Measurements from ENCODE around the gene USF2.

The USF2 gene

DNA sequence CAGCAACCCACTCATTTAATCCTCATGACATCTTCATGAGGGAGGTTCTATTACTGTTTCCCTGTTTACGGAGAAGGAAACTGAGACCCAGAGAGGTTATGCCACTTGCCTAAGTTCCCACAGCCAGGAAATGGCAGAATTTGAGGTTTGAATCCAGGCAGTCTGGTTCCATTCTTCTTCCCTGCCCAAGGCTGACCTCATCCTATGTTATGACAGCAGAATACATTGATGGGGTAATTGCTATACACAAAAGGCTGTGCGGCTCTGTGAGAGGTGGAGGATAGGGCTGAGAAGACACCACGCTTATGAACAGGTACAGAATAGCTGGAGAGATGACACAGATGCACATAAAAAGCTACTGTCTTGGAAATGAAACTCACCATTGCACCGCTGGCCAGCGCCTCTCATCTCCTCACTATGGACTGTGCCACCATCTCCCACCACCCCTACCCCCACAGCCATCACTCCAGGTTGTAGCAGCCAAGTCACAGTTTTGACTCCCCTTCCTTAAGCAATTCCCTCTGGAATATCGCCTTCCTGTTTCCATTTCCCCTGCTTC is 34.7 kb downstream of the USF2 start:
- DNase-seq = no peak

DNA sequence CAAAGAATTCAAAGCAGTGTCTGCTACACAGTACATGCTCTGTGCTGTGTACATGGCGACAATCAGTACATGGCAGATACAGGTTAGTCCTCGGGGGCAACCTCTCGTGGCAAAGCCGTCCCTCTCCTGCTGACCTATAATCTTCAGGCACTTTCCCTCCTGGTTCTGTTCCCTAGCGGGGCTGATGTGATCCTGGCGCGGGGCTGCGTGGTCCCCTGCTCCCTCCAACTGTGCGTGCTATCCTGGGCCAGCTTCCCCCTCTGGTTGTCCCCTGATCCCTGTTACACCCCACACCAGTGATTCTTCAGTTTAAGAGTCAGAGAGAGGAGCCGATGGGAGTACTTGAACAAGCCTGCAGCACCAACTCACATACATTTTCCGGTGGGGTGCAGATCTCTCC is 35.3 kb downstream of the USF2 start:
- DNase-seq = no peak

DNA sequence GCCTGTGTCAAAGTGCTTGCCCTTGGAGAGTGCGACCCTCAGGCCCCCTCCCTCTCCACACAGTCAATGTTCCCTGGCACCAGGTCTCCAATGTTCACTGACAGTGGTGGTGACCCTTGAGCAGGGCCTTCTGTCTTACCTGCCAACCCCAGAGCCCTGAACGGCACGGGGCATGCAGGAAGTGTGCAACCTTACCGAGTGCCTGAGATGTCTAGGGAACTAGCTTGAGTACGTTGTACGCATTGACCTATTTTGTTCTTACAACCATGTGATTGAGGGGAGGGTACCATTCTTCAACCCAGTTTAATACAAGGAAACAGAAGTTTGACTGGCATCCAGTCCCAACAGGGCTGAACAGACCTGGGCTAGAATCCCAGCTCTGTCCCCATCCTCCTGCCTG is 36.4 kb downstream of the USF2 start:
- DNase-seq = no peak

GRCh38 chr19:35306473-35307246 is 37.9 kb downstream of the USF2 start:
- DNase-seq = no peak

- no peak for DNase-seq
Measured at GRCh38 chr19:35307931-35308330, 39.2 kb downstream of the USF2 start.

DNA sequence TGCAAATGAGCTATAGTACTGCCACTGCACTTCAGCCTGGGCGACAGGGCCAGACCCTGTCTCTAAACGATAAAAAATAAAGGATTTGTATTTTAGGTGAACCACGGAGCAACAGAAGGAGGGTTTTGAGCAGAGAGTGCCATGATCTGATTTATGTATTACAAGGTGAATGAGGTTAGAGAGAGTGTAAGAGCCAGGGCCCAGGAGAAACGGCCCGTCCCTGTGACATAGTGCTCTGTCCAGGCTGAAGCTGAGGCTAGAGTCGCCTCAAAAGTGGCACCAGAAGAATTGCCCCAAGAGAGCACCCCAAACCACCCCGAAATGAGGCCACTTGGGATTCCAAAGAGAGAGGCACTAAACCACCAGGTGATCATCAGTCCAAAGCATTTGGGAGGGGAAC is 40.1 kb downstream of the USF2 start:
- DNase-seq = no peak

GRCh38 chr19:35309481-35310279 is 40.9 kb downstream of the USF2 start:
- no peak for DNase-seq

GRCh38 chr19:35310331-35310730 is 41.6 kb downstream of the USF2 start:
- no peak for DNase-seq

GRCh38 chr19:35310811-35311465 is 42.2 kb downstream of the USF2 start:
- no peak for DNase-seq

- DNase-seq = no peak
Measured at GRCh38 chr19:35311901-35312665, 43.3 kb downstream of the USF2 start.

DNA sequence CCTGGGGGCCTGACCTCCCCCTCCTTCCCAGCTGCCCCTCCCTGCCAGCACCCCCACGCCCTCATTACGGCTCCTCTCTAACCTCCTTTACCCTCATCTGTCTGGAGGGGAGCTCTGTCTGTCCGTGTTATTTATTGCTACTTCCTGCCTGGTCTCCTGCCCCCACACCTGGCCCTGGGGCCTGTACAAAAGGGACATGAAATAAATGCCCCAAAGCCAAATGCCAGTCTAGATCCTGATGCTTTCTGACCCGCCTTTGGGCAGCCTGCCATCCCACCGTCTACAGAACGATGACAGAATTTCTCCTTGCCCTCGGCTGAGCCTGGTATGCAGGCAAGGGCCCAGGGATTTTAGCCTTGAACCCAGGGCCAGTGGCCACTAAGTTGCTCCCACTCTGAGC is 44.8 kb downstream of the USF2 start:
- DNase-seq = no peak

- no peak for DNase-seq
Measured at GRCh38 chr19:35314031-35314430, 45.3 kb downstream of the USF2 start.

DNA sequence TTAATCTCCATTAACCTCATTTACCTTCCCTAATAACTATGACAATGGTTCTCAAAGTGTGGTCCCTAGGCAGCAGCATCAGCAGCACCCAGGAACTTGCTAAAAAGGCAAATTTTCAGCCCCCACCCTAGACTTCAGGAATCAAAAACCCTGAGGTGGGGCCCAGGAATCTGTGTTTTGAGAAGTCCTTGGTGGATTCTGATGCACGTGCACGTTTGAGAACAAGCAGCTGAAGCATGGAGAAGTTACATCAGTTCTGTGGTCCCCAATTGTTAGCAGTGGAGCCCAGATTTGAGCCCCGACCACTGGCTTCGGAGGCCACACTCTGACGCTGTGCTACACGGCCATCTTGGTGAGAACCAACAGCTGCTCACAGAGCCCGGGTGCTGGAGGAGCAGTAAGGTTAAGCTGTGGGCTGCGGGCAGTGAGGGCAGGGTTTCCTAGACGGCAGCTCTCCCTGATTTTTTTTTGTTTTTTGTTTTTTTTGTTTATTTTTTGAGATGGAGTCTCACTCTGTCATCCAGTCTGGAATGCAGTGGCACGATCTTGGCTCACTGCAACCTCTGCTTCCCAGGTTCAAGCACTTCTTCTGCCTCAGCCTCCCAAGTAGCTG is 46.2 kb downstream of the USF2 start:
- DNase-seq = no peak

DNA sequence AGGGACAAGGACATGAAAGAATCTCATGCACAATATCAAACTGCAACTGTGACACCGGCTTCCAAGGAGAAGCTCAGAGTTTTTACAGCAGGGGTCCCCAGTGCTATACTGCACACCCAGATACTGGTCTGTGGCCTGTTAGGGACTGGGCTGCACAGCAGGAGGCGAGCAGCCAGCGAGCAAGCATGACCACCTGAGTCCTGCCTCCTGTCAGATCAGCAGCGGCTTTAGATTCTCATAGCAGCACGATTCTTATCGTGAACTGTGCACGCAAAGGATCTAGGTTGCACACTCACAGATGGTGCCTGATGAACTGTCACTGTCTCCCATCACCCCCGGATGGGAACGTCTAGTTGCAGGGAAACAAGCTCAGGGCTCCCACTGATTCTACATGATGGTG is 47.1 kb downstream of the USF2 start:
- no peak for DNase-seq

DNA sequence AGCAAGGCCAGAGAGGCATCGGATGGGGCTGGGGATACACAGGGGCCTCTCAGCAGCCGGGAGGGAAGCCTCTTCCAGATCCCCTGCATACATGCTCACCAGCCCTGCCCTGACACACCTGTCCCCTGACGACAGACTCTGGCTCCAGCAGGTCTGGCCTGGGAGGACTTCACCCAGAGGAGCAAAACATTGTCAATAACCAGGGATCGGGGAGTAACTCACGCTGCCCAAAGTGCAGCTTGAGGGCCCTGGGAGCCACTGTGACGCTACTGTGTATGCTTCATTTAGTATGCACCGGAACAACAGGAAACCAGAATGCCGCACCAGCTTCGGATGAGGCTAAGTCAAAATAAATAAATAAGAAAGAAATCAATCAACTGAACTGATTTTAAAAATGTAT is 47.8 kb downstream of the USF2 start:
- no peak for DNase-seq

GRCh38 chr19:35317464-35318043 is 48.8 kb downstream of the USF2 start:
- no peak for DNase-seq

DNA sequence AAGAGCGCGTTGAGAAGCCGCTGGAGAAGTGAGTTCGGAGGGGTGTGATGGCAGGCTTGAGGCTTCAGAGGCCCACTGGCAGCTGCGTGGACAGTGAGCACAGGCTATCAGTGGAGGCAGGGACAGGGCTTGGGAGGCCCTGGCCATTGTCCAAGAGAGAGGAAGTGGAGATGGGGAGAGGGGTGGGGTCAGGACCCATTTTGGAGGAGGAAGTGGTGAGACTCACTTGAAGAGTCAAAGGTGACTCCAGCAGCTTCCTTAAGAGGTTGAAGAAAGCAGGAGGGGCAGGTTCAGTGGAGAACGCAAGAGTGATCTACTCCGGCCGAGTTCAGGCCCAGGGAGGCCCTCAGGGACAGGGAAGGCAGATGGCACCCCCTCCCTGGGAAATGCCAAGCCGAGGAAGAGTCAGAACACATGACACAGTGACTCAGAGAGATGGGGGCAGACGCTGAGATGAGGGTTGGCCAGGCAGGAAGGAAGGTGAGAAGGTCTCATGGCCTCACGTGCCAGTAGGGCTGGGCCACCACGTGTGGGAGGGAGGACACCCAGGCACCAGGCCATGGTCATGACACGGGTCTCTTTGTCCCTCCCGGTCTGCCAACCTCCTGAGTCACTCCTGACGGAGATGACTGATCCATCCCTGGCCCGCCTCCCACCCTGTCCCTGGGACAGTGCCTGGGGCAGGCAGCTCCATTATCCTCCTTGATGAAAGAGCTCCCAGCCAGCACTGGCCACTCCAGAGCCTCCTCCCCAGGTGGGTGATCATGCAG is 50.1 kb downstream of the USF2 start:
- peak; percentile 67 for DNase-seq

DNA sequence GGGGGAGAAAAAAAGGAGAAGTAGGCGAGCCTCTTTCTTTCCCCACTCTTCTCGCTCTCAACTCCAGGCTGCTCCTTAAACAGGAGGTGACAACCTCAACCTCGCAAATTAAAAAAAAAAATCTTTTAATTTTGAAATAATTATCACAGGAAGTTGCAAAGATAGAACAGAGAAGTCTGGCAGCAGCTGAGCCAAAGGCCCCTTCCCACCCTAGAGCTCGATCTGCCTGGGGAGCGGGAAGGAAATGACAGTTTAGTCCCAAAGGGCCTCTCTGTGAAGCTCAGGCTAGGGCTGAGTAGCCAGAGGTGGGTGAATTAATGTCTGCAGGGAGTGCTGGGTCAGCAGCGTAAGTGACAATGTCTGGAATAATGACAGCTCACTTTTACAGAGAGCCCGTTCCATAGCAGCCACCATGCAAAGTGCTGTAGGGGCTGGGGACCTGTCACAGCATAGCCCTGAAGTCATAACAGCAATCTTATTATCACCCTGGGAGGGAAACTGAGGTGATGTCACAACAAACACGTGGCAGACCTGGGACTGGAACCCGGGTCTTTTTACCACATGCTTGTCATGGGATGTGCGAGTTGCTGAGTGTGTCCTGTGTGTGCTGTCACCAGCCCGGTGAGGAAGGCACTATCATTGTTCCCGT is 51.4 kb downstream of the USF2 start:
- DNase-seq = no peak

GRCh38 chr19:35321291-35321690 is 52.5 kb downstream of the USF2 start:
- DNase-seq = no peak

- DNase-seq = no peak
Measured at GRCh38 chr19:35322014-35322413, 53.3 kb downstream of the USF2 start.

DNA sequence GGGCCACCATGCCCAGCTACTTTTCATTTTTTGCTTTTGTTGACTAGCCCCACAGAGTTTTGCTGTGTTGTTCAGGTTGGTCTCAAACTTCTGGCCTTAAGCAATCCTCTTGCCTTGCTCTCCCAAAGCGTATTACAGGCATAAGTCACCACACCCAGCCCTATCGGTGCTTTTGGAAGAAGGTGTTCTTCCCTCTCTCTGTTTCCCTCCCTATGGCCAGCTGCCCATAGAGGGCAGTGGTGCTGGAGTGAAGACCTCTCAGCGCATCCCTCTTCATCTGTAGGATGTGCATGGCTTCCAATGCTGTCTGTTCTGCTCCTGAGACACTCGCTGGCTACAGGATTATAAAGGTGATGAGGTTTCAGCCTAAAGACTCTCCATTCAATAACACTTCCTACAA is 58.9 kb downstream of the USF2 start:
- DNase-seq = no peak

Data from HCEC 1CT (cell line).